ENCODE results near the gene TRANK1.

- TF ChIP-seq CTCF (IDR thresholded peaks at IDR 0.05) (no peak), POLR2A (IDR thresholded peaks at IDR 0.05) (no peak)
These were observed 39.3 kb downstream of the TRANK1 start for GRCh38 chr3:36905545-36905944.
